Activated B cell treated with CpG ODN at 0.5 μM for 24 hours (primary cell): ENCODE results near the gene PA2G4. TPM values are rescaled to one million over a fixed set of nuclear protein-coding genes. Genes with fewer than 3 reads are reported as not detected.

Experiments used
- ATAC-seq: fragments of 200-7000 bp; cut with Tn5 transposase; one replicate; pipeline ENCODE4 v1.10.0; 2021; ENCODE audit warnings: low read depth, mild to moderate bottlenecking, moderate library complexity
- CTCF ChIA-PET: fragments of 350-600 bp; sonication (Branson Sonifier 250); formaldehyde crosslinking; loops from one replicate; lab custom pipeline; 2021; ENCODE audit warnings: antibody characterized with exemption; lab: Charles Lee
- POLR2A ChIA-PET: fragments of 350-600 bp; sonication (Branson Sonifier 250); formaldehyde crosslinking; loops from one replicate; lab custom pipeline; 2021; ENCODE audit warnings: antibody characterized with exemption; lab: Charles Lee
- DNase-seq: peaks from one replicate; pipeline ENCODE4 v3.0.0; 2022
- H3K27ac Mint-ChIP-seq: one replicate; pipeline ENCODE4 v1.8.0; 2020; ENCODE audit warnings: mixed read lengths
- H3K27me3 Mint-ChIP-seq: one replicate; pipeline ENCODE4 v1.8.0; 2021; ENCODE audit warnings: mixed read lengths
- H3K36me3 Mint-ChIP-seq: one replicate; pipeline ENCODE4 v1.8.0; 2021; ENCODE audit warnings: low read depth, mixed read lengths
- H3K4me1 Mint-ChIP-seq: one replicate; pipeline ENCODE4 v1.8.0; 2021; ENCODE audit warnings: mixed read lengths
- H3K4me3 Mint-ChIP-seq: one replicate; pipeline ENCODE4 v1.8.0; 2020; ENCODE audit warnings: mild to moderate bottlenecking, mixed read lengths
- H3K9me3 Mint-ChIP-seq: one replicate; pipeline ENCODE4 v1.8.0; 2020; ENCODE audit warnings: mixed read lengths
- CTCF ChIP-seq: fragments of 200-600 bp; IDR thresholded peaks from one replicate; pipeline ENCODE4 v1.8.0; 2022; ENCODE audit warnings: antibody characterized with exemption, mild to moderate bottlenecking
- intact Hi-C: fragments of 100-400 bp; cut with micrococcal nuclease; formaldehyde crosslinking; loops from one replicate; pipeline ENCODE4 v1.15.1; 2024
- total RNA-seq: library from RNA; stranded (reverse); gene quantifications from 2 replicates; pipeline ENCODE4 v1.2.3, GENCODE V29; 2022

PA2G4 gene
- total RNA-seq, 1 donor from 2014 or later: 137 TPM

- Mint-ChIP-seq H3K4me1 (peaks cover 7% of the 10 kb centered on the region), H3K9me3 (no peaks in the 10 kb centered on the region), H3K27me3 (peaks cover 20% of the 10 kb centered on the region), H3K4me3 (no peak overlapping the region), H3K27ac (no peak overlapping the region), H3K36me3 (no peaks in the 10 kb centered on the region)
- no peak for ATAC-seq
- TF ChIP-seq CTCF: no peak
- POLR2A ChIA-PET: interaction anchor here (0.6 kb wide), 1 partner anchor 21 kb away, joined by 3 read pairs; no protein-coding TSS in a partner anchor
- intact Hi-C loops: no loop called here
- CTCF ChIA-PET: no interaction called here
- DNase-seq: no peak
Measured at GRCh38 chr12:56098592-56098991, 5.8 kb upstream of the PA2G4 start.

- no peak overlapping the region for H3K4me3 Mint-ChIP-seq
- ChIA-PET POLR2A (no interaction called here), CTCF (no interaction called here)
- no peak overlapping the region for H3K27ac Mint-ChIP-seq
- DNase-seq (no peak), ATAC-seq (no peak)
- peaks cover 9% of the 10 kb centered on the region for H3K36me3 Mint-ChIP-seq
- intact Hi-C loops: loop anchor here (5.0 kb wide), 2 partner anchors 172 to 588 kb away; partner anchors contain the start of genes PTGES3 and PYM1
- peaks cover 19% of the 10 kb centered on the region for H3K4me1 Mint-ChIP-seq
- no peaks in the 10 kb centered on the region for H3K9me3 Mint-ChIP-seq
- TF ChIP-seq CTCF: no peak
- peaks cover 13% of the 10 kb centered on the region for H3K27me3 Mint-ChIP-seq
Measured at GRCh38 chr12:56099787-56100186, 4.6 kb upstream of the PA2G4 start.

GRCh38 chr12:56101045-56101444 lies 3.3 kb upstream of the PA2G4 start:
- CTCF ChIA-PET: no interaction called here
- POLR2A ChIA-PET: no interaction called here
- DNase-seq (no peak), ATAC-seq (no peak)
- Mint-ChIP-seq H3K9me3 (no peaks in the 10 kb centered on the region), H3K4me1 (peaks cover 28% of the 10 kb centered on the region), H3K27me3 (peaks cover 8% of the 10 kb centered on the region), H3K36me3 (peaks cover 15% of the 10 kb centered on the region), H3K4me3 (no peak overlapping the region), H3K27ac (no peak overlapping the region)
- intact Hi-C loops: loop anchor here (5.0 kb wide), 2 partner anchors 174 to 586 kb away; partner anchors contain the start of genes PTGES3 and PYM1
- no peak for TF ChIP-seq CTCF

GRCh38 chr12:56102683-56103065 lies 1.7 kb upstream of the PA2G4 start:
- no peak for DNase-seq
- POLR2A ChIA-PET: interaction anchor here (0.6 to 3.4 kb wide), 5 partner anchors 12 to 118 kb away, joined by 3 to 112 read pairs (median 5); partner anchors contain the start of genes RPL41, RPS26 and ZC3H10
- Mint-ChIP-seq H3K27me3 (peaks cover 2% of the 10 kb centered on the region), H3K4me3 (peak overlapping the region; percentile 32), H3K36me3 (peaks cover 27% of the 10 kb centered on the region), H3K9me3 (no peaks in the 10 kb centered on the region), H3K4me1 (peaks cover 33% of the 10 kb centered on the region), H3K27ac (no peak overlapping the region)
- CTCF ChIA-PET: no interaction called here
- no peak for ATAC-seq
- no peak for TF ChIP-seq CTCF
- intact Hi-C loops: loop anchor here (5.0 kb wide), 2 partner anchors 175 to 585 kb away; partner anchors contain the start of genes PTGES3 and PYM1

GRCh38 chr12:56103066-56103711 lies 1.2 kb upstream of the PA2G4 start:
- Mint-ChIP-seq H3K4me3 (peak overlapping the region; percentile 98), H3K4me1 (peaks cover 33% of the 10 kb centered on the region), H3K27ac (peak overlapping the region; percentile 93), H3K36me3 (peaks cover 32% of the 10 kb centered on the region), H3K9me3 (no peaks in the 10 kb centered on the region), H3K27me3 (no peaks in the 10 kb centered on the region)
- ChIA-PET CTCF (interaction anchor here (2.1 to 2.4 kb wide), 2 partner anchors 15 to 24 kb away, joined by 6 to 10 read pairs; partner anchors contain the start of gene ZC3H10), POLR2A (interaction anchor here (0.5 to 3.4 kb wide), 6 partner anchors 14 to 164 kb away, joined by 3 to 112 read pairs (median 8); partner anchors contain the start of genes ERBB3, RPL41 and ZC3H10)
- intact Hi-C loops: loop anchor here (5.0 kb wide), 2 partner anchors 176 to 584 kb away; partner anchors contain the start of genes PTGES3 and PYM1
- no peak for TF ChIP-seq CTCF
- ATAC-seq (no peak), DNase-seq (no peak)
